Activated CD4-positive, CD25-positive, alpha-beta regulatory T cell treated with anti-CD3 and anti-CD28 coated beads, Interleukin-2, amount 50 U/mL, for 16 hours (primary cell): ENCODE measurements around the gene ADGRL2.

Experiments used
- DNase-seq: peaks from one replicate; pipeline ENCODE4 v3.0.0-alpha.2; 2020; ENCODE audit warnings: low read depth, low spot score

The ADGRL2 gene

DNA sequence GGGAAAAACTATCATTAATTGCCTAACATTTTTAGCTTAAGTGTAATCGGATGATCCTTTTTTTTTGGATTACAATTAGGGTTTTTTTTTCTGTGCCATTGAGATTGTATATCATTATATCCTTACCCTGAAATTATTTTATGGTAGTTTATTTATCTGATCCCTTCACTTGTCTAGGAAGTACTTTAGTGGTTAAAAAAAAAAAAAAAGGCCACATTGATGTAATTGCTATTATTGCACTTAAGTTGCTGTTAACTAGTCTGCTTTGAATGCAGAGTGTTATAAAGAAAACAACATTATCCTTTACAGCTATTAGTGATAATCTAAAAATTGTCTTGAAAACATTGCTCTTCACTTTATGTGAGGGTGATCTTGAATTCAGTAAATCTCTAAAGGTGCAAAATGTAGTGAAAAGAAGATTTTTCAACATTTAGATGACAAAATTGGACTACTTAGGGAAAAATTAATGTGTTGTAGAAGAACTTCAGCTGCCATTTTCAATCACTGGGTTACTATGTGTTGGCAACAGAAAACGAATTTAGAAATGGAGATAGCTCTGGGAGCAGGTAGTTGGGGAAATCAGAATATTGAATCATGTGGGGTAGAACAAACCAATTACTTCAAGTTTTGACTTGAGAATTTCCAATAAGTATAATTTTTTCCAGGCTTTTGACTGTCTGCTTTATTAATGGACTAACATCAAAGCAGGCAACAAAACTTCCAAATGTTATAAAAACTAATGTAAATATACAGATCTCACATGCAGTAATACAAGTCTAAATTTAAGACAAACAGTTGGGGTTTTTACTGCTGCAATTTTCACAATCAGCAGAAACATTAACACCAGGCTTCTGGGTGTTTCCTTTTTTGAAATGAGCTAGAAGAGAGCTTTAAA, 5.0 kb downstream of the ADGRL2 start:
- DNase-seq = no peak

DNA sequence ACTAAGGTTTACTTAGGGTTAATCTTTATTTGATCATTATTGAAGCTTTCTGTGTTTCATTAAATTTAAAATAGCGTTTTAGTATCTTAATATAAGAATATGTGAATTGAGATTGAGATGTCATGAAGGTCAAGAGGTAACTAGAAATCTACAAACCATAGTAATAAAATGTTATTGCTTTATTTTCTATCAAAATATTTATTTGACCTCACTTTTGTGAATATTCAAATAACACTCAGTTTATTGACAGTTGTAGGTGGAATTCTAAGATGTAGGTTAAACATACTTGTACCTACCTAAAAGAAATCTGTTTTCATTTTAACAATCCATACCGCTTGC, 5.7 kb downstream of the ADGRL2 start:
- DNase-seq = no peak

DNA sequence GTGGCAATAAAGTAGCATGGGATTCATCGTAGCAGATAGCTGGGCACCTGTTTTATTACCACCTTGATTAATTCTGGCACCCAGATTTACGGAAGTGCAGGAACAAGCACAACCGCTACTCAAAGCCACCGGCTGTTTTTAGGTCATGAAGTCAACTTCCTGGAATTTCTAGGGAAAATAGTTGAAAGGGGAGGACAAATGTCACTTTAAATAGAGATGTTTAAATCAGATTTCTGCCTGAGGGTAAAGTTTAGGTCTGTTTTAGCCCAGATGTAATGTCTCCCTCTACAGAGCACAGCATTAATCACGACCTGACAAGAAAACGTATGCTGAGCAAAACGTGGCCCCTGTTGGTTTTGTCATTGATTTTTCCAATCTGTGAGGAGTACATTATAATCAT, 8.0 kb downstream of the ADGRL2 start:
- no peak for DNase-seq

DNA sequence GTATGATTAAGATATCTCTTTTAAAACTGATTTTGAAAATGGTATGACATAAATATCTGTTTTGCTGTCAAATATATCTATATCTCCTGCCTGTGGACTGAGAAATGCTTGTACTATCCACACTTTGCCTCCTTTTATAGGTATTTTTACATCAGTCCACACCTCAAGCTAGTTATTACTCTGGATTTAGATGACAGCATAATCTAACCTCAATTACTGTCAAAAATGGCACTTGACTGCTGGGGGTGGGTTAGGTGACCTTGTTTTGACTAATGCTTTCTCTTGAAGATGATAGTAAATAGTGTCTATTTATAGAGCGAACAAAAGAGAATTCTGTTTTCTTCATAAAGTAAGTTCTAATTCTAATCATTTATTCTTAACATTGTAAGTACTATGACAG, 9.1 kb downstream of the ADGRL2 start:
- DNase-seq = no peak

DNA sequence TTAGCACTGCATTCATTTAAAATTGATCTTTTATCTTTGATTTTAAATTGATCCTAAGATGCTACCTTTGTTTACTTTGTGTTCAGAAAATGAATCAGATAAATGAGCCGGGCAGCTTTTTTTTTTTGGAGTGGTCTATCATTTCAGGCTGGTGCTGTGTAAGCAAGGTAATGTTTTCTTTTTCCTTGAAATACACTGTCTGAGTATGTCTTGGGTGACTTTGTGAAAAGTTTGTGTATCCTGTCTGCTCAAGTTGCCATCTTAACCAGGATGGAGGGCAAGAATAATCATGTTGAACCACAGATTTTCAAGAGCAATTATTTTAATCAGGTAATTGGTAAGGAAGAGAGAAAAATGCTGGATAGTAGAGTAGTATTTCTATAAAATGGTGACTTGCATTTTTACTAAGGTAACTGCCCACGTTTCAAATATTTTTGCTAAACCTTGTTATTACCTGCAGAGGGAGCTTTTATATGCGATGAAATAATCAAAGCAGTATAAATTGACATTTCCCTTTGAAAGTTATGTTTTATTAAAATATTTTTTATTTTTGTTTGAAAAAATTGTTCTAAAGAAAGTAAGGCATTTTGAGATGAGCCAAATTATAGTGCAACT, 11.1 kb downstream of the ADGRL2 start:
- DNase-seq = no peak

DNA sequence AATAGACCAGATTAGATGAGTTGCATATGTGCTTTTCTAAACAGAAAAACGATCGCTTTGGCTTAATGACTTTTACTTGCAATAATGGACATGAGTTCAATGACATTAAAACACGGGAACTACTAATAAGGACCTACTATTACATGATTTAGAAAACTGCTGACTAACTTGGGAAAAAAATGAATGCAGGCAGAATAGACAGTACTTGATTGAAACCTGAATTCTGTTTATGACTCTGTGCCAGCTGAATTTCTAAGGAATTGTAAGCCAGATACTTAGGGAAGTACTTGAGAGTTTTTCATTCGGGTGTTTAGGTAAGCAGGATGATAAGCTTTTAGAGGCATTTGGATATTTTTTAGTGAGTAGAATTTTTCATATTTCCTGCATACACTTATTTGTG, 12.0 kb downstream of the ADGRL2 start:
- no peak for DNase-seq

DNA sequence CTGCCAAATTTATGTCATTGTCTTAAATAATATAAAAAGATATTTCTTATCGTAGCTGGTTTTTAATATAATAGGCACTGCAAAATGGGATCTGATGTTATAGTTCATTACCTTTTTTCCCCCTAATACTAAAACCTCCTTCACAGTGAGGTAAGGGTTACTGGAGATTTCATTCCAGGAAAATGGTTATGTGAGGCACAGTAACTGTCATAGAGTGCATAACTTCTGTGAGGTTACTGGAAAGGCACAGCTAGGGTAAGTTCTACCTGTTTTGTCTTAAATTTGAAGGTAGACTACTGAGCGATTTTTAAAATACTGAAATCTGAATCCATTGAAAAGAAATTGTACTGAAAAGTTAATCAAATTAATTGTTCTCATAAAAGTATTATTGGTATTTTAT, 13.0 kb downstream of the ADGRL2 start:
- no peak for DNase-seq

DNA sequence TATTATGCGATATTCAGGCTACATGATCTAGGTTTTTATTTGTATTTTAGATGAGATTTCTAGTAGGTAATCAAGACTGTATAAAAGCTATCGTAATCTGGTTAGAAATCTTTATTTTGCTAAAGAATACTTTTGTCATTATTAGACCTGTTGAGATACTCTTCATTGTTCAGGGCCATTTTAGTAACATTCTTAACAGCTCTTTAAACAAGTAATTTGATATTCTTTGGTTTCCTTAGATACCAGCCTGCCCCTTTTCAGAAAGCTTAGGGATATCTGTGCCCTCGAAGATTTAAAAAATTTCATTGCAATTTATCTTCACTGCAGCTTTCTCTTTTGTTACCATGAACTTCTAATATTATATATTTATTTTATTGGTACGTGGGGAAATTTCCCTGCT, 18.9 kb downstream of the ADGRL2 start:
- no peak for DNase-seq

DNA sequence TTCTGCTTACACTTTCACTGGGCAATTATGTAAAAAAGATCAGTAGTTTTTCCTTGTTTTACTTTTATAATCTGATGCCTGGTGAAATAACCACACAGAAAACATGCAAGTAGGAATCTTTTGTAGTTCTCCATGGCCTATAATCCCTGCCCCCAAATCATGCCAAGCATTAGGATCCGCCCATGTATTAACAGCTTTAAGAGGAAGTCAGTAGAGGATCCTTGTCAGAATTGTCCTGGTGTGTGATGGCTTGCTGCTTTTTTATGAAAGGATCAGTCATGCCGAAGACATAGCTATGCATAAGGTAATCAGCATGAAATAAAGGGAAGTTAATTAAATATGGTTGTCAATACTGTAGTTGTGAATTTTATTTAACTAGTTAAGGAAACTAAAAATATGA, 20.0 kb downstream of the ADGRL2 start:
- DNase-seq = no peak

DNA sequence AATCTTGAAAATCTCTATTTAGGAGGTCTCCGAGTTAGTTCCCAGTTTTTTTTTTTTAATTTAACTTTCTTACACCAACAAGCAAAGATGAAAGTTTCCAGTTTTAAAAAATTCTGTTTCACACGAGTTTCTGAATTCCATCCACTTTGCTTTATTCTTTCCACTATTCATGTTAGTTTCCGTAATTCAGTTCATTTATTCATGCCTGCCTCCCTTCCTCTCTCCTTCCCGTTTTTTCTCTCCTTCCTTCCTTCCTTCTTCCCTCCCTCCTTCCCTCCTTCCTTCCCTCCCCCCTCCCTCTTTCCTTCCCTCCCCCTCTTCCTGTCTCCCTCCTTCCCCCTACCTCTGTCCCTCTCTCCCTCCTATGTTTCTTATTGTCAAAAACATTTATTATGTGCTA, 22.3 kb downstream of the ADGRL2 start:
- DNase-seq = no peak

DNA sequence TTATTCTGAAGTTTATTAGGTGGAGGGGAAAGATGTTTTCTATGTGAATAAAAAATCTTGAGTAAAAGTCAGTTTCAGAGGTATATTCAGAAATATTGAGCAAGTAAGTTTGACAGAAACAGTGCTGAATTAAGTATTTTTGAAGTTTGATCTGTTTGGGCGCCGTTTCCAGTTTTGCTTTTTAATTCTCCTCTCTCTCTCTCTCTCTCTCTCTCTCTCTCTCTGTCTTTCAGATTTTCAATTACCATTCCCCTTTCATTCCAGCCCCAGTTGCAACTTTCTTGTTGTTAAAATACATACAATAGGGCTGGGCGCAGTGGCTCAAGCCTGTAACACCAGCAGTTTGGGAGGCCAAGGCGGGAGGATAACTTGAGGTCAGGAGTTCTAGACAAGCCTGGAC, 24.0 kb downstream of the ADGRL2 start:
- DNase-seq = no peak

DNA sequence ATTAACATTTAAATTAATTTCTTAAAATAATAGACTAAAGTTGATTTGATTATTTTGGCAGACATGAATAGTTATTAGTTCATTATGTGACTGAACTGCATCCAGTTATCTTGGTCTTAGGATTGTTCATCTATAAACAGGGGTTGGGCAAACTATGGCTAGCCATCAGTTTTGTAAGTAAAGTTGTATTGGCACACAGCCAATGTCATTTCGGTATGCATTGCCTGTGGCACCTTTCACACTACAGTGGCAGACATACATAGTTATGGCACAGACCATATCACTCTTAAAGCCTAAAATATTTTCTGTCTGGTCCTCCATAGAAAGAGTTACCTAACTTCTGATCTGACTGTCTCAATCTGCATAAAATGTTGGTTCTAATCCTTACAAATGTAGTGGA, 27.2 kb downstream of the ADGRL2 start:
- no peak for DNase-seq

DNA sequence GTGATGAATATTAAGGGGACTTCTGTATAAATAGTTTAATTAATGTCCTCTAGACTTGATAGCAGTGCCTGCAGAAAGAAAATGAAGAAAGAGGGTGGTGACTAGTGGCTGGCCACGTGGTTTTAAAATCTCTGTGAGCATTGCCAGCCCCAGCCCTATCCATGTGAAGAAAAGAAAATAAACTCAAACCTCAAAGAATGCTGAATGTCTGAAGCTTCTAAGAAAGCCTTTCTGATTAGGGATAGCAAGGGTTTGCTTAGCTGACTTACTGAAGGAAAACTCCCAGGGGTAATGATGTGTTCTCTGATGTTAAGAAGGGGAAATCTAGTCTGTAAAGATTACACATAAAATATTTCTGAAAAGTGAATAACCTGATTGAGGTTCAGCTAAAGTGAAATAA, 31.8 kb downstream of the ADGRL2 start:
- no peak for DNase-seq

DNA sequence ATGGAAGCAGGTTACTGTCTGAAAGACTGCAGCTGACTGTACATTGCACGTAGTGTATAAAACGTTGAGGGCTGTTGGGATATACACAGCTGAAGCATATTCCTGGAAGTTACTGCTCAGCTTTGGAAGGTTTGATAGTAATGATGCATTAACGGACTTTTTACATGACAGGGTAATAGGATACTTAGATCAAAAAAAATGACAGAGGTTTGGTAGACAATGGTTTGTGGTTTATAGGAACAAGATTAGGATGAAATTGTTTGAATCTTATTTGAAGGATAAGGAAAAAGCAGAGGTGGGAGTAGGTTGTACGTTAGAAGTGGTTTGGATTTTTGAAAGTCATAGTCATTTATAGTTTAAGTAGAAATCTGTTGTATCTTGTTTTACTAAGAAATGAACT, 33.0 kb downstream of the ADGRL2 start:
- no peak for DNase-seq

DNA sequence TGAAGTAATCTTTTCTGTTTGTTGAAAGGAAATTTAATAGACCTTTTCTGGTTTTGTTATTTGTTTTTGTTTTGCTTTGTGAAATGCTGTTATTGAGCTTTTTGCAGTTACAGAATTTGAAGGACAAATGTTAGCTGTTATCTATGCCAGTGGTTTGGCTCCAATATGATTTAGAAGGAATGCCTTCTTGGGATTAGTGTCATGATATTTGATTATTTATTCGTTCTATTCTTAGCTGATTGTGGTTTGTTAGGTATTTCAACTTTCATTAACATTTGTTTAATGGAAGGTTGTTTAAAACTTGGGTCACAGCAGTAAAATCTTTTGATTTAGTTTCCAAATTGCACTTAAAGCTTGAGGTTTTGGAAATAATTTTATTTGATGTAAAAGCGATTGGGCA, 33.5 kb downstream of the ADGRL2 start:
- no peak for DNase-seq

DNA sequence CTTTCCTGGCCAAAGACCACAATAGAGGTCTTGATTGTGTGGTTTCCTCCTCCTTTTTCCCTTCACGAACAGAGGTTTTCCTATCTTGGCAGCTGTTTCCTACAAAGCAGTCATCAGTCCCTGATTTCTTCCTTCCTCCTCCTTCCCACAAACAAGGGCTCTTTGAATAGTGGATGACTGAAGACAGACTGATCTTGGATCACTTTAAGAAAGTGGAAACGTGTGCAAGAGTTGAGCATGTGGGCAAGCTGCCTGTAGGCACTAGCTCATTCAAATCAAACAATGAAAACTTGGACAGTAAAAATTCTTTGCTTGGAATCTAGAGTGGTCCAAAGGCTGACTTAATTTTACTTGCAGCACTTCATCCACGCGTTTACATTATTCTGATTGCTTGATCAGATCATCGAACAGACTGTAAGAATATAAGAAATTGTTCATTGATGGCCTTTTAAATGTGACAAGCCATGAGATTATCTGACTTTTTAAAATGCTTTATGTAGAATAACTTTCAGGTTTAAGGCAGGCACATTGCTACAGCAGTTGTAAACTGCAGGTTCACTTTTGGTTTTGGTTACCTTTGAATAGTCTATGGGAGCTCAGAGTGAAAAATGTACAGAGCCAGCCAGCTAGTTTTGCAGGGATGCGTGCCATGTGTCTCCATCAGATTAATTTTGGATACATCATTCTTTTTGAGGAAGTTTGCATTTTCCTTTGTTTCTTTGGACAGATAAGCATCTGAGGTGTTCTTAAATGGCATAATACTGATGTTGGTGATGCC, 34.4 kb downstream of the ADGRL2 start:
- no peak for DNase-seq

DNA sequence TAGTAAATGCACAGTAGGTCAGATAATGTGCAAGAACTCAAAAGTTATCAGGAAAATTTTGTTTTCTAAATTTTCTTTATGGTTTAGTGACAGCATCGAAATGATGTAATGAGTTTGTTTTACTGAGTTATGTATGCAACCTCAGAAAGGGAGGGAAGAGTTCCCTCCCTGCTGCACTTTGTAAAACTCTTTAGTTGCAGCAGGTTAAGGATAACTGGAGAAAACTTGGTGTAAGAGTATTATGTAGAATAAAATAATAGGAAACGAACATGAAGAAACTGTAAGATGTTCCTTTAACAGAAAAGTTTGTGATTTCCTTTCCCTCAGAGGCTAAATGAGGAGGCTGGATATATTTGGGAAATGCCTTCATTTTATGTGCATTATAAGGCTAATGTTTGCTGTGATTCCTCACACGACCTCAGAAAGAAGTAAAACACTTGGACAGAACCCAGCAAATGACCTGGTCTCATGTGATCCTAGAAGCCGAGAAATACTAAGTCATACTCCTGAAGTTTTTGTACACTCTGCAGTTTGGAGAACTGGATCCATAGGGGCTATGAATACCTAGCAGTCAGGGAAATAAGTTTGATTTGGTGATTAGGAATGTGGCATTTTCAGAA, 35.4 kb downstream of the ADGRL2 start:
- no peak for DNase-seq

DNA sequence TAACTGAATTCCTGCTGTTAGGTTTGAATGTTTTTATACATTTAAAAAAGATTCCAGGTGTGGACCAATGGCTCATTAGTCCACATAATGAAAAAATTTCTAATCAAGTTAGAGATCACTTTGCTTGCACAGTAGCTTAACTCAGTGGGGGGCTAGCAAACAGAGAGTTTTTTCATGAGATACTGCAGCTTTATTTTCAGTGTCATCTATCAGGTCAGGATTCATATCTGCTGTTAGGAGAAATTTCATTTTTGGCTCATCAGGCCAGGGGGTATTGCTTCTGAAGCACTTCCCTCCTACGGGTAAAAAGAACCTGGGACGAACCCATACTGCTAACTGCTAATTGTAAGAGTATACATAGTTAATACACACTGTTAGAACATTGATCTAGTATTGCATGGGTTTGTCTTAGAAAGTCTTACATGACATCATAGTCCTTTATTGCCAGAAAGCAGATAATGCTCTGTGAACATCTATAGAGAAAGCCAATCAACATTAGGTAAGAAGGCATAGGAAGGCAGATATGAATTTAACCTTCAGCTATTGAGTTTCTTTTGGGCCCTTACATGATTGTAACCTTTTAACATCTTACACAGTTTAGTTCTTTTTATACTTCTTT, 38.0 kb downstream of the ADGRL2 start:
- DNase-seq = no peak

DNA sequence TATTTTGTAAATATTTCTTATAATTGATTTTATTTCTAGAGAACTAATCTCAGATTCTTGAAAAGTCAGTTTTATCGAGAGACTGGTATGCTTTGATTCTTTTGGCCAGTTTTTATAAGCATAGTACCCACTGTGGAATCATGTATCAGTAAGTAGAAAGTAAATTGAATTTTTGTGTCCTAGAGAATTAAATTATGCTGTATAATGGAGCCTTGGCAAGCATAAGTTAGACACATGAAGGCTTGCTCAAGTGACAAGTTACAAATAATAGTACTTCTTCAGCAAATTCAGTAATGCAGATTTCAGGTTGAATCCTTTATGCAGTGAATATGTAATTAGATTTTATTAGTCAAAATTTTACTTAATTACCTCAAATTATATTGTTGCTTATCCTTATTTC, 40.1 kb downstream of the ADGRL2 start:
- no peak for DNase-seq

DNA sequence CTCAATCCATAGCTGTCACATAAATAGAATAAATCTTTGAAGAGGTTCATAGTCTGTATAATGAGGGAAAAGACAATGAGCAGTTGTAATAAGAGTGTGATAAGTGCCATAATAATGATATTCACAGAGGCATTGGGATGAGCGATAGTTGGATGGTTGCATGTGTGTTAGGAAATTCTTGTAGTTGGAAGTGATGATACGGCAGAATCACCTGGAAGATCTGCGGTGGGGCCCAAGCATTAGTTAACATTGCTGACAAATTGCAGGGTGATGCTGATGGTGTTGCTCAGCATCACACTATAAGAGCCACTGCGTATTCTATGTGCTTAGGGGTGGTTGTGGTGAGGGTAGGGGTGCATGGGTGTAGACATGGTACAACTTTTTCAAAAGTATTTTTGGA, 41.1 kb downstream of the ADGRL2 start:
- no peak for DNase-seq

DNA sequence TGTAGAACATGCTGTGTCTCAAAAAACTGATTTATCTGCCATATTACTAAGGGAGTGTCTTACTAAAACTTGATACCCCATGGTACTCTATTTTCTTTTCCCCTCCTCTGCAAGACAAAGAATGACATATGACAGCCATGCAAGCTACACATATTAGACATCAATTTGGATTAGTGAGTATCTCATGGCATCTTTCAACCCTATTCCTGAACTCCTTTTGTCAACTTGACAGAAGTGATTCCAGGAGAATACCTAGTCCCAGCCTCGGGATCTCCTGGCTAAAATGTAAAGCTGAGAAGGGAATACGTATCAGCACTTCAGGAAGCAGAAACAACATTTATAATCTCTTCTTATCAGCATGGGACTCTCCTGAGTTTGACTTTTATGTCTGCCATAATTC, 43.7 kb downstream of the ADGRL2 start:
- no peak for DNase-seq

DNA sequence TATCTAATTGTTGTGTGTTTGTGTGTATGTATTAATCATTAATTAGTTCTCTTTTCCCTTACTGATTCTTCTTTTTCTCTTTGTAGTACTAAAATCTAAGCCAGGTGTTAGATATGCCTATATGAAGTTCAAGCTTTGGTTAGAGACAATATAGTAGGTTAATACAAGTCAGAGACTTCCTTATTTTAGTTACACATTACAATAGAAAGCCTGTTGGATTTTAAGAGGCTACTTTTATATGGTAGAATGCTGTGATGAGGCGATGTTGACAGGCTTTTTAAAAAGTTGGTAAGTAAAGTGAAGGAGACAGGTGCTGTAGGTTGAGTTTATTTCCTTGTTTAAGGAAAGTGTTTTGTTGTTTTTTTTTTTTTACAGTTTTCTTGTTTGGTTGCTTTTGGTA, 45.9 kb downstream of the ADGRL2 start:
- no peak for DNase-seq
